ENCODE measurements around the gene BLM. TPM values are rescaled to one million over a fixed set of nuclear protein-coding genes. Genes with fewer than 3 reads are reported as not detected.

BLM gene
- total and polyA plus RNA-seq, 2 donors, result 13.2 to 25.6 TPM

GRCh38 chr15:90862964-90863778, 146.0 kb downstream of the BLM start:
- no peak for DNase-seq (ENCODE audit: low read depth in 6 of 9, low spot score in 9 of 9)
- H3K27ac ChIP-seq (ENCODE audit: low read depth in 1 of 2, low read length in 1 of 2), result no peak overlapping the region
- WGBS, result 93% methylated on average over 5 of the region's 5 CpGs

GRCh38 chr15:90863987-90864386, 146.8 kb downstream of the BLM start:
- H3K4me3 ChIP-seq (ENCODE audit: low read length in 2 of 2), result no peak overlapping the region
- H3K36me3 ChIP-seq (ENCODE audit: control insufficient read depth in 2 of 2, insufficient read depth in 2 of 2, low read length in 1 of 2), result no peaks in the 10 kb centered on the region
- 95% methylated on average over 4 of the region's 4 CpGs for WGBS
- DNase-seq (ENCODE audit: low read depth in 6 of 9, low spot score in 9 of 9), result no peak
- H3K9me3 ChIP-seq (ENCODE audit: control insufficient read depth in 2 of 2, insufficient read depth in 1 of 2, low read length in 1 of 2), result no peaks in the 10 kb centered on the region
- no peaks in the 10 kb centered on the region for H3K27me3 ChIP-seq (ENCODE audit: control insufficient read depth in 2 of 2, insufficient read depth in 1 of 2, low read length in 1 of 2)
- H3K27ac ChIP-seq (ENCODE audit: low read depth in 1 of 2, low read length in 1 of 2), result no peak overlapping the region
- peaks cover 0 to 6% of the 10 kb centered on the region in 2 donors for H3K4me1 ChIP-seq (ENCODE audit: control insufficient read depth in 2 of 2, insufficient read depth in 2 of 2, low read length in 2 of 2)

More at GRCh38 chr15:90862964-90863778, 146.0 kb downstream of the BLM start:
- Histone ChIP-seq H3K36me3 (ENCODE audit: control insufficient read depth in 2 of 2, insufficient read depth in 2 of 2, low read length in 1 of 2) (no peaks in the 10 kb centered on the region), H3K4me1 (ENCODE audit: control insufficient read depth in 2 of 2, insufficient read depth in 2 of 2, low read length in 2 of 2) (peaks cover 0 to 2% of the 10 kb centered on the region in 2 donors), H3K27me3 (ENCODE audit: control insufficient read depth in 2 of 2, insufficient read depth in 1 of 2, low read length in 1 of 2) (no peaks in the 10 kb centered on the region), H3K9me3 (ENCODE audit: control insufficient read depth in 2 of 2, insufficient read depth in 1 of 2, low read length in 1 of 2) (no peaks in the 10 kb centered on the region), H3K4me3 (ENCODE audit: low read length in 2 of 2) (no peak overlapping the region)

GRCh38 chr15:90864507-90864906, 147.4 kb downstream of the BLM start:
- DNase-seq (ENCODE audit: low read depth in 6 of 9, low spot score in 9 of 9), result no peak
- no peak overlapping the region for H3K27ac ChIP-seq (ENCODE audit: low read depth in 1 of 2, low read length in 1 of 2)
- WGBS, result 98% methylated on average over 10 of the region's 10 CpGs
- peaks cover 3 to 11% of the 10 kb centered on the region in 2 donors for H3K4me1 ChIP-seq (ENCODE audit: control insufficient read depth in 2 of 2, insufficient read depth in 2 of 2, low read length in 2 of 2)
- H3K27me3 ChIP-seq (ENCODE audit: control insufficient read depth in 2 of 2, insufficient read depth in 1 of 2, low read length in 1 of 2), result no peaks in the 10 kb centered on the region
- H3K36me3 ChIP-seq (ENCODE audit: control insufficient read depth in 2 of 2, insufficient read depth in 2 of 2, low read length in 1 of 2), result no peaks in the 10 kb centered on the region
- no peak overlapping the region for H3K4me3 ChIP-seq (ENCODE audit: low read length in 2 of 2)
- no peaks in the 10 kb centered on the region for H3K9me3 ChIP-seq (ENCODE audit: control insufficient read depth in 2 of 2, insufficient read depth in 1 of 2, low read length in 1 of 2)

GRCh38 chr15:90865702-90866101, 148.6 kb downstream of the BLM start:
- H3K27ac ChIP-seq (ENCODE audit: low read depth in 1 of 2, low read length in 1 of 2), result no peak overlapping the region
- DNase-seq (ENCODE audit: low read depth in 6 of 9, low spot score in 9 of 9), result no peak
- H3K27me3 ChIP-seq (ENCODE audit: control insufficient read depth in 2 of 2, insufficient read depth in 1 of 2, low read length in 1 of 2), result no peaks in the 10 kb centered on the region
- no peaks in the 10 kb centered on the region for H3K36me3 ChIP-seq (ENCODE audit: control insufficient read depth in 2 of 2, insufficient read depth in 2 of 2, low read length in 1 of 2)
- H3K4me1 ChIP-seq (ENCODE audit: control insufficient read depth in 2 of 2, insufficient read depth in 2 of 2, low read length in 2 of 2), result peaks cover 14 to 23% of the 10 kb centered on the region in 2 donors
- no peak overlapping the region for H3K4me3 ChIP-seq (ENCODE audit: low read length in 2 of 2)
- H3K9me3 ChIP-seq (ENCODE audit: control insufficient read depth in 2 of 2, insufficient read depth in 1 of 2, low read length in 1 of 2), result no peaks in the 10 kb centered on the region
- WGBS, result 97% methylated on average over 4 of the region's 4 CpGs

Other genes with a start within 250 kb of the BLM start
- gene CRTC3, start 187.4 kb upstream of the BLM start, total RNA-seq, result 5.8 TPM
- gene CRTC3, start 187.4 kb upstream of the BLM start, polyA plus RNA-seq, result 17.9 TPM
- 11.5 TPM for gene FURIN, start 151.2 kb downstream of the BLM start, total RNA-seq
- 36.7 TPM for gene FURIN, start 151.2 kb downstream of the BLM start, polyA plus RNA-seq
- gene FES, start 167.2 kb downstream of the BLM start, total RNA-seq, result 8.3 TPM
- gene FES, start 167.2 kb downstream of the BLM start, polyA plus RNA-seq, result 19.4 TPM
- gene MAN2A2, start 186.0 kb downstream of the BLM start, total RNA-seq, result 8.3 TPM
- 46.5 TPM for gene MAN2A2, start 186.0 kb downstream of the BLM start, polyA plus RNA-seq
- gene HDDC3, start 215.2 kb downstream of the BLM start, total RNA-seq, result 18.7 TPM
- 25.4 TPM for gene HDDC3, start 215.2 kb downstream of the BLM start, polyA plus RNA-seq
- gene UNC45A, start 217.9 kb downstream of the BLM start, total RNA-seq, result 29.8 TPM
- gene UNC45A, start 217.9 kb downstream of the BLM start, polyA plus RNA-seq, result 38.9 TPM
- 11.0 TPM for gene RCCD1, start 237.5 kb downstream of the BLM start, total RNA-seq
- 5.0 TPM for gene RCCD1, start 237.5 kb downstream of the BLM start, polyA plus RNA-seq

All from thymus (tissue), 11 donors.